Kidney capillary endothelial cell (primary cell): Measurements from ENCODE around the gene SPO11.

Source experiments
- DNase-seq: peaks from one replicate; pipeline ENCODE4 v3.0.0-alpha.2; 2018; ENCODE audit warnings: low spot score

The SPO11 gene

GRCh38 chr20:57391439-57392301 lies 62.1 kb downstream of the SPO11 start:
- DNase-seq = no peak

- DNase-seq = no peak
Measured at GRCh38 chr20:57392512-57393271, 63.1 kb downstream of the SPO11 start.
